AG09319 (cell line): ENCODE data around the gene GNA12.

Experiments
- DNase-seq: peaks from one replicate; pipeline ENCODE4 v3.0.0-alpha.2; 2010; ENCODE audit warnings: low read depth; ENCODE audit errors: extremely low read depth
- TF ChIP-seq, protein P1 (sequence below): IDR thresholded peaks from 2 replicates; pipeline ENCODE4 v1.5.1; 2011; ENCODE audit warnings: low read depth, mild to moderate bottlenecking, inconsistent platforms, low read length, moderate library complexity

The GNA12 gene

DNA sequence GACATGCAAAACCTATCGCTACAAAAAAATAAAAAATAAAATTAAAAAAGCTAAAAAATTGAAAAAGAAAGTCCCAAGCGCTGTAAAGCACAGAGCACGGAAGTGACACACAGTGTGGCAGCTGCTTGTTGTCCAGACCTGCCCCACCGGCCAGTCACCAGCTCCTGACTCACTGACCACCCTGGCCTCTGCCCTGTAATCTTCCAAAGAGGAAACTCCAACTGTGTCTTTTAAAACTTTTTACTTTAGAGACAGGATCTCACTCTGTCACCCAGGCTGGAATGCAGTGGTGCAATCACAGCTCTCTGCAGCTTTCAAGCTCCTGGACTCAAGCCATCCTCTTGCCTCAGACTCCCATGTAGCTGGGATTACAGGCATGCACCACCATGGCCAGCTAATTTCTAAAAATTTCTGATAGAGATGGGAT is 23.6 kb downstream of the GNA12 start:
- DNase-seq, result peak; percentile 78
- TF ChIP-seq, protein P1, sequence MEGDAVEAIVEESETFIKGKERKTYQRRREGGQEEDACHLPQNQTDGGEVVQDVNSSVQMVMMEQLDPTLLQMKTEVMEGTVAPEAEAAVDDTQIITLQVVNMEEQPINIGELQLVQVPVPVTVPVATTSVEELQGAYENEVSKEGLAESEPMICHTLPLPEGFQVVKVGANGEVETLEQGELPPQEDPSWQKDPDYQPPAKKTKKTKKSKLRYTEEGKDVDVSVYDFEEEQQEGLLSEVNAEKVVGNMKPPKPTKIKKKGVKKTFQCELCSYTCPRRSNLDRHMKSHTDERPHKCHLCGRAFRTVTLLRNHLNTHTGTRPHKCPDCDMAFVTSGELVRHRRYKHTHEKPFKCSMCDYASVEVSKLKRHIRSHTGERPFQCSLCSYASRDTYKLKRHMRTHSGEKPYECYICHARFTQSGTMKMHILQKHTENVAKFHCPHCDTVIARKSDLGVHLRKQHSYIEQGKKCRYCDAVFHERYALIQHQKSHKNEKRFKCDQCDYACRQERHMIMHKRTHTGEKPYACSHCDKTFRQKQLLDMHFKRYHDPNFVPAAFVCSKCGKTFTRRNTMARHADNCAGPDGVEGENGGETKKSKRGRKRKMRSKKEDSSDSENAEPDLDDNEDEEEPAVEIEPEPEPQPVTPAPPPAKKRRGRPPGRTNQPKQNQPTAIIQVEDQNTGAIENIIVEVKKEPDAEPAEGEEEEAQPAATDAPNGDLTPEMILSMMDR, result no peak

DNA sequence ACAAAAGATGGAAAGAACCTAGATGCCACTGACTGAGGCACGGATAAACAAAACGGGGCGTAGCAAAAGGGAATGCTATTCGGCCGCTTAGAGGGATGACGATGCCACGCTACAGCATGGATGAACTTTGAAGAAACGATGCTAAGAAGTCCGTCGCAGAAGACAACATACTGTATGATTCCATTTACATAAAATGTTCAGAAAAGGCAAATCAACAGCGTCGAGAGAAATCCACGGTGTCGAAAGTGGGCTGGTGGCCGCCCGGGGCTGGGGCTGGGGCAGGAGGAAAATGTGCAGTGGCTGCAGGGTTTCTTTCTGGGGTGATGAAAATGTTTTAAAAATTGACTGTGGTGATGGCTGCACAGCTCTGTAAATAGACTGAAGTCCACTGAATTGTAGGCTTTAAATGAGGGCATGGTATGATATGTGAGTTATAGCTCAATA is 24.1 kb downstream of the GNA12 start:
- no peak for DNase-seq
- TF ChIP-seq, protein P1, result no peak

DNA sequence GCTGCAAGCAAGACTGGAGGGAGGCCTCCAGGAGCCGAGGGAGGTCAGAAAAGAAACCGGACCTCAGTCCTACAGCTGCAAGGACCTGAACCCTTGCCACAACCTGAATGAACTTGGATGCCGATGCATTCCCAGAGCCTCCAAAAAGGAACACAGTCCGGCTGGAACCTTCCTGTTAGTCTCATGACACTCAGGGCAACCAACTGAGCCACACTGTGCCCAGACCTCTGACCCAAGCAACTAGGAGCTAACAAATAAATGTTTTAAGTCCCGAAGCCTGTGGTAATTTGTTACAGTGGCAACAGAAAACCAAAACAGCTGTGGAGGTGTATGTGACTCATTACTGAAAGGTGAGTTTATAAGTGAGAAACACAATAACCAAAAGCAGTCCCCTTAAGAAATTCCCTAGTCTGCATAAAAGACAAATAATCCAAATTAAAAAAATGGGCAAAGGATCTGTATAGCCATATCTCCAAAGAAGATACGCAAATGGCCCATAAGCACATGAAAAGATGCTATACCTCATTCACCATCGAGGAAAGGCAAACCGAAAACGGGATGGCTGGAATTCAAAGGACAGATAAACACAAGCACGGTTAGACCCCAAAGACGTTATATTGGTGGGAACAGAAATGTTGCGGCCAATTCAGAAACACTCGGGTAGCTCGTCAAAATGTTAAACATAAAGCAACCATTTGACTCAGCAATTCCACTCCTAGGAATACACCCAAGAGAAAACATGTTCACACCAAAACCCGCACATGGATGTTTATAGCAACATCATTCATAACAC is 24.8 kb downstream of the GNA12 start:
- TF ChIP-seq, protein P1, result no peak
- no peak for DNase-seq

DNA sequence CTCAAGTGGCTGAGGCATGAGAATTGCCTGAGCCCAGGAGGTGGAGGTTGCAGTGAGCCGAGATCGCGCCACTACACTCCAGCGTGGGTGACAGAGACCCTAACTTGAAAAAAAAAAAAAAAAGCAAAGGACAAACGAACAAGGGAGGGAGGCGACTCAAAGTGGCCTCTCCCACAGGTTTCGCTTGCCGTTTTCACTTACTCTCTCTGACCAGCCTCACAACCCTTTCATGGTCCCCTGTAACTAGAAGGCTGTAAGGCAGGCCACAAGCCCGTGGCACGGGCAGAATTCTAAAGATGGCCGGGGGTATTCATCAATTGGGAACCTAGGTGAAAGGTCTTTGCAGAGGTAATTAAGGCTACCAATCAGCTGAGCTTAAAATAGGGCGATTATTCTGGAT is 25.5 kb downstream of the GNA12 start:
- DNase-seq, result no peak
- TF ChIP-seq, protein P1, result no peak

DNA sequence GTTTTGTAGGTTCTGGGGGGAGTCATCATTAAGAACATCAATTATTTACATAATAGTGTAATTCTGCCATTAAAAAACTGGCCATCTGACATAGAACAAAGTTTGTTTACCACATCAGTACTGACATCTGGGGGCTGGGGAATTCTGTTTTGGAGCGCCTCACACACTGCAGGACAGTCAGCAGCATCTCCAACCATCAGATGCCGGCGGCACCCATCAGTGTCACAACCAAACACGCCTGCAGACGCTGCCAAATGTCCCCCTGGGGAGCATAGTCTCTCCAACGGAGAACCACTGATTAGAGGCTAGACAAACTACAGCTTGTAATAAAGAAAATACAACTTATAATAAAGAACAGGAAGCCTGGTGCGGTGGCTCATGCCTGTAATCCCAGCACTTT is 26.0 kb downstream of the GNA12 start:
- TF ChIP-seq, protein P1, result no peak
- no peak for DNase-seq

DNA sequence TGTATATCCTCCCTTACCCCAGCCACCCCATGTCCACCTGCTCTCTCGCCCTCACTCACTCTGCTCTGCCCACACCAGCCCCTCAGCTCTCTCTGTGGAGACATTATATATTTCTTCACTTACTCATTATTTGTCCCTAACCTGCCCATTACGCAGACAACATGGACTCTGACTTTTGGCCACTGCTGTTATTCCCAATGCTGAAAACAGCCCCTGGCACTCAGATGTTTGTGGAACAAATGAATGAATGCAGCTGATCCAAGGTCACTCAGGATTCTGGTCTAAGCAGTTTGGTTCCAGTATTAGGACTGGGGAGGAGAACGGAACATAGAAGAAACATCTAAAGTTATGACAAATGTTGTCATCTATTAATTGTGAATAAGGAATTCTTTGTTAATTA is 26.7 kb downstream of the GNA12 start:
- no peak for DNase-seq
- TF ChIP-seq, protein P1, result no peak

DNA sequence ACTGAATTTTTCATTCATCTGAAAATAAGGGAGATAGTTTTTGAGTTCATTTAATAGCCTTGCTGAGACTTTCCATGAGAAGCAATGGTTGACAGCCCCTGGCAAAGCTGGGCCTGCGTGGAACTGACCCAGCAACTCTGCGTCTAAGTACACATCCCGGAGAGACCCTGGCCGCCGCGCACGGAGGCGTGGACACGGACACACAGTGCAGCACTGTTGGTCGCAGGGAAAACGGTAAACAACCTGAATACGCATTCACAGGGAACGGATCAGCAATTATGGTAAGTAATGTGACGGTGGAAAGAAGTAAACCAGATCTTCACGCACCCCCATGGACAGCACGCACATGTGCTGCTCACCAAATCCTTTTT is 28.2 kb downstream of the GNA12 start:
- TF ChIP-seq, protein P1, result no peak

More for the DNA sequence above, 28.2 kb downstream of the GNA12 start:
- DNase-seq, result no peak
